ENCODE results near the gene FOSL2.

The FOSL2 gene

DNA sequence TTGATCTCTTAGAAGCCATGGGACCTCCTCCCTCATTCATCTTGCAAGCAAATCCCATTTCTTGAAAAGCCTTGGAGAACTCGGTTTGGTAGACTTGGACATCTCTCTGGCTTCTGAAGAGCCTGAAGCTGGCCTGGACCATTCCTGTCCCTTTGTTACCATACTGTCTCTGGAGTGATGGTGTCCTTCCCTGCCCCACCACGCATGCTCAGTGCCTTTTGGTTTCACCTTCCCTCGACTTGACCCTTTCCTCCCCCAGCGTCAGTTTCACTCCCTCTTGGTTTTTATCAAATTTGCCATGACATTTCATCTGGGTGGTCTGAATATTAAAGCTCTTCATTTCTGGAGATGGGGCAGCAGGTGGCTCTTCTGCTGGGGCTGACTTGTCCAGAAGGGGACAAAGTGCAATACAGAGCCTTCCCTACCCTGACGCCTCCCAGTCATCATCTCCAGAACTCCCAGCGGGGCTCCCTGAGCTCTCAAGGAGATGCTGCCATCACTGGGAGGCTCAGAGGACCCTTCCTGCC lies 20.0 kb downstream of the FOSL2 start:
- DNase-seq (ENCODE audit: low spot score), result no peak

DNA sequence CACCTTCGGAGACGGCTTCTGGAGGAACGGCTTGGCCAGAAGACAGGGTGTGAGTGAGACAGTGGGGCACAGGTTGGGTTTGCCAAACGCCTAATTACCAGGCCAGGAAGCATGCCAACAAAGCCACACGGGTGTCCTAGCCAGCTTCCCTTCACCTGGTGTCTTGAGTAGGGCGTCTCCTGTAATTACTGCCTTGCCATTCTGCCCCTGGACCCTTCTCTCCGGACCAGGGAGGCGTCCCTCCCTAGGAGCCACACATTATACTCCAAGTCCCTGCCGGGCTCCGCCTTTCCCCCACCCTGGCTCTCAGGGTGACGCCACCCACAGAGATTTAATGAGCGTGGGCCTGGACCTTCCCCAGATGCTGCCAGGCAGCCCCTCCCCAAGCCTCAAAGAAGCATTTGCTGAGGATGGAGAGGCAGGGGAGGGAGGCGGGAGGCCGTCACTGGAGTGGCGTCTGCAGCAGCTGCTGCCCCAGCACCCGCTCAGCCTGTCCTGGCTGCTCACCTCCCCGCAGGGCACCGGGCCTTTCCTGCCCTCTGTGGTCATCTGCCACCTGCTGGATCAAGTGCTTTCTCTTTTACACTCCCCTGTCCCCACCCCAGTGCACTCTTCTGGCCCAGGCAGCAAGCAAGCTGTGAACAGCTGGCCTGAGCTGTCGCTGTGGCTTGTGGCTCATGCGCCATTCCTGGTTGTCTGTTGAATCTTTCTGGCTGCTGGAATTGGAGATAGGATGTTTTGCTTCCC lies 20.7 kb downstream of the FOSL2 start:
- DNase-seq (ENCODE audit: low spot score), result no peak

DNA sequence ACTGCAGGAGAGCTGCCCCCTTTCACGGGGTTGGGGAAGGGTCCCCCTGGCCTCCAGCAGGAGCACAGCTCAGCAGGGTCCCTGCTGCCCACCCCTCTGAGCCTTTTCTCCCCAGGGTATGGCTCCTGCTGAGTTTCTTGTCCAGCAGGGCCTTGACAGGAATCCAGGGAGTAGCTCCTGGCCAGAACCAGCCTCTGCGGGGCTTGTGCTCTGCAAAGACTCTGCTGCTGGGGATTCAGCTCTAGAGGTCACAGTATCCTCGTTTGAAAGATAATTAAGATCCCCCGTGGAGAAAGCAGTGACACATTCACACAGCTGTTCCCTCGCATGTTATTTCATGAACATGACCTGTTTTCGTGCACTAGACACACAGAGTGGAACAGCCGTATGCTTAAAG lies 21.2 kb downstream of the FOSL2 start:
- no peak for DNase-seq (ENCODE audit: low spot score)

DNA sequence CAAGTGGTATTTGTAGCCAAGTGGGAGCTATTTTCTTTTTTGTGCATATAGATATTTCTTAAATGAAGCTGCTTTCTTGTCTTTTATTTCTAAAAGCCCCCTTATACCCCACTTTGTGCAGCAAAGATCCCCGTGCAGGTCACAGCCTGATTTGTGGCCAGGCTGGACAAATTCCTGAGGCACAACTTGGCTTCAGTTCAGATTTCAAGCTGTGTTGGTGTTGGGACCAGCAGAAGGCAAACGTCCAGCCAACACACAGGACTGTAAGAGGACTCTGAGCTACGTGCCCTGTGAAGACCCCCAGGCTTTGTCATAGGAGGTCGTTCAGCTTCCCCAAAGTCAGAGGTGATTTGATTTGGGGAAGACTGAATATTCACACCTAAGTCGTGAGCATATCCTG lies 21.9 kb downstream of the FOSL2 start:
- no peak for DNase-seq (ENCODE audit: low spot score)

DNA sequence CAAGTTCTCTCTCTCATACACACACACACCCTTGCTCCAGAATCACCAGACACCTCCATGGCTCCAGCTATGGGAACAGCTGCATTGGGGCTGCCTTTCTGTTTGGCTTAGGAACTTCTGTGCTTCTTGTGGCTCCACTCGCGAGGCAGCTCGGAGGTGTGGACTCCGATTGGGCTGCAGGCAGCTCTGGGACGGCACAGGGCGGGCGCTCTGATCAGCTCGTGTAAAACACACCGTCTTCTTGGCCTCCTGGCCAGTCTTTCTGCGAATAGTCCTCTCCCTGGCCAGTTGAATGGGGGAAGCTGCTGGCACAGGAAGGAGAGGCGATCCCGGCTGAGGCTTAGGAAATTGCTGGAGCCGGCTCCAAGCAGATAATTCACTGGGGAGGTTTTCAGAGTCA lies 22.4 kb downstream of the FOSL2 start:
- no peak for DNase-seq (ENCODE audit: low spot score)

DNA sequence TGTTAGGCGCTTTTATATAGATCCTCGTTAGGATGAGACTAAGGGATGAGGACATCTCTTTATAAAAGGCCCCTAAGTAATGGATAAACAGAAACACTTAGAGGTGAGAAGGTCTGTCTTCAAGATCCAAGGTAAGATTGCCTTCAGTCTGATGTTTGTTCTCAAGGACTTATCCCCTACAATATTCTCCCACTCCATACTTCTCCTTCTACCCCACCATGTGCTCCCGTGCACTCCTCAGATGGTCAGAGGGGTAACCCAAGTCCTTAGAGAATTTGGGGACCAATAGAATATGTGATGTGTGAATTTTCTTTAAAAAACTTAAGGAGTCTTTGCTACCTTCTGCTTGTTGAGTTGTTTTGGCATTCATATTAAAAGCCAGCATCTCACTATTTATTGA lies 23.1 kb downstream of the FOSL2 start:
- DNase-seq (ENCODE audit: low spot score), result no peak

DNA sequence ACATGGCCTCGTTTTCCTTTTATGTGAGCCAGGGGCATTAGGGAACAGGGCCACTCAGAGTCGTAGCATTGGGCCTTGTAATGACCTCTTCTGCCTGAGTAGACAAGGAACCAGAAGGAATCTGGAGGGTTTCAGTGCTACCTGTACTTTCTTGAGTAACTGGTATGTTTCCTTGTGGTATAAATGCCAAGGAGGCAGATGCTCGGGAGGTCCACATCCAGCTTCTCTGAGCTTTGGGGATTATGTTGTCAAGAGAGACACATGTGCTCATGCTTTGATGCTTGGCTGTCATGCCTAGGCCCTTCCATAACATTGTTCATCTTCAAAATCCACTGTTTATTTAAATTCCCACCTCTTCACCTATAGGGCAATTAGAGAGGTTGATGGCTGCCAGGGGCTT lies 26.3 kb downstream of the FOSL2 start:
- DNase-seq (ENCODE audit: low spot score), result no peak

DNA sequence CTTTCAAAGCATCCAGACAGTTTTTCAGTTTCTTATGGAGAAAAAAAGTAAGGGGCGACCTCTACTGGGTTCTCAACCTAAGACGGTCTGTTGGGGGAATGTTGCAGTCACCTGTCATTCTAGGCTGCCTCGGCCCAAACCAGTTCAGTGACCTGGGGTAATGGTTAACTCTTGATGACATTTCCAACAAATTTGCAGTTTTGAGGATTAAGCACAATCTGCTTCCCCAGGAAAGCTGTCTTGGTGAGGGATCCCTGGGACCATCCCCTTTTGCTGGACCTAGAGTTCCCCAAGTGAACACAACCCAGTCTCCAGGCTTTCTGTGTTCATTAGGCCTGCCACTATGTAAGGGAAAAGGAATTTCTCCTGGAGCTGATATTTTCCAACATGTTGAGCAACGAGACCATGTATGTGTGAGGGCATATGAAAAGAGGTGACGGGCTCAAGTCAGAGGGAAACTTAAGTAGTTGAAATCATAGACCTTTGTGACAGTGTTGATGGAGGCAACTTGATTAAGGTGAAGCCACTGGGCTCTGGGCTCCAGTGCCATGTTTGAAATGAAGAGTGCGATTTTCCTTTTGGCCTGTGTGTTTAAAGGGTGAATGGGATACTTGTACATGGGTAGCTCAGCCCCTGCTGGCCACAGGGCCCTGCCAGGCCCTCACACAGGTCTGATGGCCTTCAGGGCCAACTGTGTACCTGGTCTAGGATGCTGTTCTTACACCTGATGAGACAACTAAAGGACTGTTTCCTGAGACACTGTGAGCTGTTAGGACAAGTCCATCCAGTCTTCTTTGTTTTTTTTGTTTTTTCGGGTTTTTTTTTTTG lies 27.0 kb downstream of the FOSL2 start:
- DNase-seq (ENCODE audit: low spot score), result no peak

DNA sequence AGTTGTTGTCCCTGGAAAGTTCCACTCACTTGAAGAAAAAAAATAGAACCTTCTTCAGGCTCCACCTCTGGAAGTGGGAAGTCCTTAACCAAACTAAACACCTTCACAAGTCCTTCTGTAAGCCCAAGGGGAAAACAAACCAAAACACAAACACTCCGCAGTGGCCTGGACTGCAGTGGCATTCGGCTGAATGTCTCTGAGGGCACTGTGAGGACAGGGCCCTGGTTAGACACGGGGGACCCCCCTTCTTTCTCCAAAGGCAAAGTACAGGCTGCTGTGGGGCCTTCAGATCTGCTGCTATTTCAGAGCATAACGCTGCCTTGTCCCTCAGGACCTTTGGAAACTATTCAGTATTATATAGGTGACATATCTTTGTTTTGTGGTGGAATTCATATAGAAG lies 28.1 kb downstream of the FOSL2 start:
- no peak for DNase-seq (ENCODE audit: low spot score)

DNA sequence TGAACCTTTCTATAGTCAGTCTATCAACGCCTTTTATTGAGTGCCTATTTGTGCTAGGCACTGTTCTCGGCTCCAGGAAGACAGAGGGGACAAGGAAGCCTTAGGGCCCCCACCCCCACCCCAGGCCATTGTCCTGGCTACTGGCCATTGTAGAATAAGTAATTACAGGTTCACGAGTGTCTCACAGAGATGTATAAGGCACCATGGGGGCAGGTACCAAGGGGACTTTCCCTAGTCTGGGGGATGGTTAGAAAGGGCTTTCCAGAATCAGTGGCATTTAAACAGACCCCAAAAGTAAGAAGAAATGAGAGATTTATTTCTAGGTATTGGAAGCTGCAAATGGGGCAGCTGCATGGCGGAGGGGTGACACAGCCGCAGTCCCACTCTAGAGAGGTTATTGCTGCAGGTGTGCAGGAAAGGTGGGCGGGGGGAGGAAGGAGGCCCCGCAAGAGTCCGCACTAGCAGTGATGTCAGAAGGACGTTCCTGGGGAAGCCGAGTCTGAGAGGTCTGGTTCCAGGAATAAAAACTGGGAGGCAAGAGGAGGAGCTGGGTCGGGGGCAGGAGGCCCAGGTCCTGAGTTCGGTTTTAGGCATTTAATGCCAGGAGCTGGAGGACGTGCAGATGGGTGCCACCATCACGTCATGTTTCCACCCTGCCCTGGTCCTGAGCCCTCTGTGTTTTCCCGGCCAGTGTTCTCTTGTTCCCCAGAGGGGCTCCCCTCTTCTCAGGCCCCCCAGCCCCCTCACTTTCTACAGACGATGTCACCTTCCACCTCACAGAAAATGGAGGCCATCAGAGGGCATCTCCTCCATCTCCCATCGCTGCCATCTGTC lies 30.5 kb downstream of the FOSL2 start:
- DNase-seq (ENCODE audit: low spot score), result no peak

DNA sequence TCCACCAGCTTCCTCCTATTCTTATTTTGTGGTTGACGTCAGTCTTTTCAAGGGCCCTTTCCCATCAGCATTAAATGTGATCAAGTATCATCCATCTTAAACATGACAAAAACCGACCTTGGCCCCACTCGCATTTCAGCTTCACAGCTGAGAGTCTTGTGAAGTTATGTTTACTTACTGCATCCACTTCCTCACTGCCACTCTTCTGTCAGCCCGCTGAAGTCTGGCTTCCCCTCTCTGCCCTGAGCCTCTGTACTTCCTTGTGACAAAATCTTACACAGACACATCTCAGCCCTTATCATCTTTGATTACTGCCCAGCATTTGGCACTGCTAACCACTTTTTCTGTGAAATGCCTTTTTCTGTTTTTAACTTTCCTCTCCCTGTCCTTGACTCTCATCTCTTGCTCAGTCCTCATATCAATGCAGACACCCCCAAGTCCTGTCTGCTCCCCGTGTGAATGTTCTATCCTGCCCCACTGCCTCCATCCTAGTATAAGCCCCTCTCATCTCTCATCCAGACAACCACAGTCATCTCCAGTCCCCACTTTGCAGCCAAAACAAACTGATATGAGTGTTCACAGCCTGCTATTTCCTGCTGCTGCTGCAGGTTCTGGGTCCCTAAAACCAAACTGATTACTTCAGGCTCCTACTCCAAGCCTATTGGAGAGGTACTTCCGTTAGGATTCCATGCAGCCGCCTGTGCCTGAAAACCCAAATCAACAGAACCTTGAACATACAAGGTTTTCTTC lies 31.4 kb downstream of the FOSL2 start:
- no peak for DNase-seq (ENCODE audit: low spot score)

DNA sequence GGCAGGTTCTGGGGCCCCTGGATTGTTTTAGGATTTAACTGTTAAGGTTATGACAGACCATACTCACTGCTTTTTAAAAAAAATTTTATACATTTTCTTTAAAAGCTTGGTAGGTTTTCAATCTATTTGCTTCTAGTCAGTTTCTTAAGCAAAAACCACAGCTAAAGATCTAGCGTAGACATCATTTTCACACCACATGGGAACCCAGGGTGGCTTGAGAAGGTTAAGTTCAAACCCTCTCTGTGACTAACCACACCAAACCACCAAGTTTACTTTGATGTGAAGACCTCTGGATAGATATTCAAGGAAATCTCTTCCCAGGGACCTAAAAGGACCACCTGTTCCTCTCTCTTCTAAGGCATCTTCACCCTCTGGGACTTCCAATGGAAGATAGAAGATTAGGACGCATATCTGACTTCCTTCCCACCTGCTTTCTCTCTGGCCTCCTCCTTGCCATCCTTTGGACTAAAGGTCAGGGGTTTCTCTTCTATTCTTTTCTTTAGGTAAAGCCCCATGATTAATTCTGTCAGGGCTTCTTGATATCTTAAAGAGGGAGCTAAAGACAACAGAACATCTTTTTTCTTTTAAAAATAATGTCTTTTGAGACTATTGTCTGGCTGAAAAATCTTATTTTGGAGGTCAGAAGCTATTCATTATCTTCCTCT lies 32.3 kb downstream of the FOSL2 start:
- no peak for DNase-seq (ENCODE audit: low spot score)

DNA sequence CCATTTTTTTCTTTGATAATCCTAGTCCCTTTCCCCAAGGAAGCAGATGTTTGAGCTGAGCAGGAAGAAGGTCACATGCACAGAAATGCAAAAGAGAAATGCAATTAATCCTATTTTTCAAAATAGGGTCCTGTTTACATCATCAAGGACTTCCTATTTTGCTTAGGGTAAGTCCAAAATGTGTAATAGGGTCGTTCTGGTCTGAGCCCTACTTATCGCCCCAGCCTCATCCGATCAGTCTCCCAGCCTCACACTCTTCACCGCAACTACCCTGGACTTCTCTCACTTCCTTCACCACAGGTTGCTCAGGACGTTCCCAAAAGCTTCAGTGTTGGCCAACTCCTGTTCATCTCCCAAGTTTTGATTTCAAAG lies 32.8 kb downstream of the FOSL2 start:
- no peak for DNase-seq (ENCODE audit: low spot score)

DNA sequence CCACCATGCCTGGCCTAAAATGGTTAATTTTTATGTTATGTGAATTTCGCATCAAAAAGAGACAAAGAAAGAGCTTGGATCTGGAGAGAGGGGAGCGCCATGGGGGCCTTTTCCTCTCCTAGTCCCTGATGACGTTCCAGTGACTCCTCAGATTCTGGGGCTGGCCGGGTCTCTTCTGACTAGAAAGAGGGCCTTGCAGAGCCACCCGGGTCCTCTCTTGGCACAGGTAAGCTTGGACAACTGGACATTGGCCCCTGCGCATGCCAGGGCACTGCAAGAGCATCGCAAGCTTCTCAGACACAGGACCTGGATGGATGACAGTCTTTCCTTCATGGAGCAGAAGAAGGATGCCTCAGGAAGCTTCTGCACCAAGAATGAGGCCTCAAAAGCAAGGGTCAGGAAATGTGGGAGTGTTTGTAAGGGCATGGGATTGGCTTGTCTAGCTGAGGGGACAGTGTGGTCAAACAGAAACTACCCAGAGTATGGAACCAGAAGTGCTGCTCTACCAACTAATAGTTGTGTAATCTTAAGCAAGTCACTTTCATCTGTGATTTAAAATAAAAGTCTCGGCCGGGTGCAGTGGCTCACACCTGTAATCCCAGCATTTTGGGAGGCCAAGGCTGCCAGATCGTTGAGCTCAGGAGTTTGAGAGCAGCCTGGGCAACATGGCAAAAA lies 35.2 kb downstream of the FOSL2 start:
- DNase-seq (ENCODE audit: low spot score), result no peak

DNA sequence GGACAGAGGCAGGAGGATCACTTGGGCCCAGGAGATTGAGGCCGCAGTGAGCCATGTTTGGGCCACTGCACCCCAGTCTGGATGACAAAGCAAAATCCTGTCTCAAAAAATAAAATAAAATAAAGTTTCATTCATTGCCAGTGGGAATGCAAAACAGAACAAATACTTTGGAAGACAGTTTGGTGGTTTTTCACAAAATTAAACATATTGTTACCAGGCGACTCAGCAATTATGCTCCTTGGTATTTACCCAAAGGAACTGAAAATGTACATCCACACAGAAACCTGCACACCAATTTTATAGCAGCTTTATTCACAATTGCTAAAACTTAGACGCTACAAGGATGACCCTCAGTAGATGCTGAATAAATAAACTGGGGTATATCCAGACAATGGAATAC lies 35.8 kb downstream of the FOSL2 start:
- DNase-seq (ENCODE audit: low spot score), result no peak

DNA sequence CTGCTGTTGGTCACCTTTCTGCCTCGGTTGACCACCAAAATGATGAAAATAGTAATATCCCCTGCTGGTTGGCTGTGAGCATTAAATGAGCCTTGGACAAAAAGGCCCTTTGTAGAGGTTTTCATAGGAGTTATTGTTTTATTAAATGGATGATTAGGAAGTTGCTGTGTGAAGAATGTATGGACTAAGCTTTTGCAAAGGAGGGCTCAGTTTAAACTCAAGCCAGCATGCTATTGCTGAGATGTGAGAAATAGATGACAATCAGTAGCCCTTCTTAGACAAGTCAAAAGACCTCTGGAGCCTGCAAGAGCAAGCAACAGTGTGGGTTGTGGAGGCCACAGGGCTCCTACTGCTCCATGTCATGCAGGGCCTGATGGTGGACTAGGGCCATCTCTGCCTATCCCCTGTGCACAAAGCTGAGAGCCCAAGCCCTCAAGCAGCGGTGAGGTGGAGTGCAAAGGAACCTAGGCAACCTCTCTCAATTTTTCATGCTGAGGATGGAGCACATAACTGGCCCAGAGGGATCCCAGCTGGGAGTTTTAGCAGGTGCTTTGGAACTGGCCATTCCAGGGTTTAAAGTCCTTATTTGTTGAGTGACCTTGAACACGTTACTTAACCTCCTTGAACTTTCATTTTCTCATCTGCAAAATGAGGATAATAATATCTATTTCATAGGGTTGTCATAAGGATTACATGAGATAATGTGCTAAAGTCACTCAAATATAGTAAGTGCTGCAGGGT lies 37.1 kb downstream of the FOSL2 start:
- no peak for DNase-seq (ENCODE audit: low spot score)

DNA sequence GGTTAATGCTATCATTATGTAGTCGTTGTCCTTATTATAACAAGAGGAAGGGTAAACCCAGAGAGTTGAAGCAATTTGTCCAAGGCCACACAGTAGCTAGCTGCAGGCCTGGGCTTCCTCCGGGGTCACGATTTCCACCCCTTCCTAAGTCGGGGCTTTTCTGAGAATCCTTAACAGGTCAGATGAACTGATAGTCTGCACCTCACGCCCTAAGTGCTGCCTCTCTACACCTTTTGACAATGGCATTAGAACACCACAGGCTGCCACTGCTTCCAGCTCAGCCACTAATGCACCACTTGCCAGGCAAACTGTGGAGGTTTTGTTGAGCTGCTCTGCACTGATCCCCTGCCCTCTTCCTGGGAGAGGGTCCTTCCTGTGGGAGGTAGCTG lies 37.7 kb downstream of the FOSL2 start:
- no peak for DNase-seq (ENCODE audit: low spot score)

DNA sequence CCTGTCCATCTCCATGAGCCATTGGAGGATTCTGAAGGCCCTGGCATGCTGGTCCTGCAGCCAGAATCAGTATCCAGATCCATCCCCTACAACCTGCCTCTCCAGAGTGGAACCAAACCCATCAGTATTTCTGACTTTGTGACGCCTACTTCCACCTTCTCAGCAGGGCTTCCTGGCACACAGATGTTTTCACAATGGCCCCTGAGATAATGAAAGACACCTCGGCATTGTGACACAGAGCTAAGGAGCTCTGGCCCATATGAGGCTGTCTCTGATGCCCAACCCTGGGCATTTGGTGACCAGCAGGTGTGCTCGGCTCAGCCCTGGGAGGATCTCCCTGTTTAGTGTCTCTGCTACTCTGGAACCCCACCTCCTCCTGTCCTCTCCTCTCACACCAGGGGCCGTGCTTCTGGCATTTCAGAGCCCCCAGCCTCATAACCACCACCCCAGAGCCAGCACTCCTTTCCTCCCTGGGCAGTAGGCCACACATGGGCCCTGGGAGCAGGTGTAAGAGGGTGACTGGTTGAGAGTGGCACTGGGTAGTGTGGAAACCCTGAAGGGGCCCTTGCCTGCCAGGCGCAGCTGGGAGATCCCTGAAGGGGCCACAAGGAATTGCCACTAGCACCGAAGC lies 38.2 kb downstream of the FOSL2 start:
- DNase-seq (ENCODE audit: low spot score), result no peak

DNA sequence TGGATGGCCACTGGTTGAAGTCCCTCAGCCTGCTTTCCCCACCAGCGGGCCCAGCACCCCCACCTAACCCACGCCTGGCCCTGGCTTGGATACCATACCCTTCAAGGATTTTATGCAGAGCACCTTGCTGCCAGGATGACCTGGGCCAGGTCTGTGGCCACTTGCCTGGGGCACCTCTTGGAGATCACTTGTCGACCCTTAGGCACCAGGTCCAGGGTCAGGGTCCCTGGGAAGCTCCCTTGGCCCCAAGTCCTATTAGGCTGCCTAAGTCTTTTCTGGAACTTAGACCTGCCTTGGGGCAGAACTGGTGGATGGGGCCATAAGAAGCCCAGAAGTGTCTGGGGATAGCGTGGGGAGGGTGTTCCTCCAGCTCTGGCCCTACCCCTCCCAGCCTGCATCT lies 39.1 kb downstream of the FOSL2 start:
- DNase-seq (ENCODE audit: low spot score), result no peak

DNA sequence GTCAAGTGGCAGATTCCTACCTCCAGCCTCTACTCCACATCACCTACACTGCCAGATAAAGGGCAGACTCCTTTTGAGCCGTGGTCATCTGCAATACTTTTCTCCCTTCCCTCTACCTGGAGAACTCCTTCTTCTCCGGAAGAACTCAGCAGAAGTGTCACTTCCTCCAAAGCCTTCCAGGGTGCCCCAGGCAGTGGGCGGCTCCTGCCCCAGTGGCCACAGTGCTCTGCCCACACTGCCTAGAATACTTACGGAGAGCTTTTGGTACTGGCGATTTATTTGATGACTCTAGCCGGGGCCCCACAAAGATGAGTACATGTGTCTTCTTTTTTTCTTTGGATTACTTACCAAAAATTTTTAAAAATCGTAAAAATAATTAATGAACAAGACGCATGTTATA lies 39.7 kb downstream of the FOSL2 start:
- no peak for DNase-seq (ENCODE audit: low spot score)
